GM19351 (cell line): ENCODE results near the gene GNPTG.
A peak's percentile ranks its signal among the peaks of the same experiment; 100 is the strongest.
"Not testable (repeated sequence)": the region's sequence is repeated elsewhere in the genome, so short reads cannot be mapped to it uniquely, and the experiment has no call there.

ENCODE experiments used
- ATAC-seq: cut with Tn5 transposase; IDR thresholded peaks from one replicate; pipeline ENCODE4 v1.9.1; 2021; ENCODE audit warnings: mild to moderate bottlenecking, moderate library complexity; ENCODE audit not compliant: unreplicated experiment

Gene GNPTG

GRCh38 chr16:1318268-1318545, 33.5 kb upstream of the GNPTG start:
- no peak for ATAC-seq

- ATAC-seq, result no peak
These were observed 32.7 kb upstream of the GNPTG start for GRCh38 chr16:1319041-1319440.

- ATAC-seq, result no peak
These were observed 31.6 kb upstream of the GNPTG start for GRCh38 chr16:1320097-1320496.

GRCh38 chr16:1320658-1321240, 31.0 kb upstream of the GNPTG start:
- no peak for ATAC-seq

GRCh38 chr16:1322407-1322806, 29.3 kb upstream of the GNPTG start:
- no peak for ATAC-seq

- ATAC-seq, result no peak
These were observed 28.2 kb upstream of the GNPTG start for GRCh38 chr16:1323296-1324239.

- ATAC-seq, result no peak
These were observed 27.4 kb upstream of the GNPTG start for GRCh38 chr16:1324286-1324826.

GRCh38 chr16:1325261-1325660, 26.5 kb upstream of the GNPTG start:
- ATAC-seq, result no peak

- ATAC-seq, result no peak
These were observed 25.9 kb upstream of the GNPTG start for GRCh38 chr16:1325673-1326371.

GRCh38 chr16:1326391-1326790, 25.3 kb upstream of the GNPTG start:
- ATAC-seq, result no peak

- no peak for ATAC-seq
These were observed 24.6 kb upstream of the GNPTG start for GRCh38 chr16:1326946-1327618.

GRCh38 chr16:1327619-1327947, 24.1 kb upstream of the GNPTG start:
- ATAC-seq, result no peak

GRCh38 chr16:1328136-1328535, 23.6 kb upstream of the GNPTG start:
- ATAC-seq, result not testable (repeated sequence)

- not testable (repeated sequence) for ATAC-seq
These were observed 22.8 kb upstream of the GNPTG start for GRCh38 chr16:1328961-1329360.

- no peak for ATAC-seq
These were observed 21.3 kb upstream of the GNPTG start for GRCh38 chr16:1330260-1330914.

- ATAC-seq, result peak; percentile 11
These were observed 20.6 kb upstream of the GNPTG start for GRCh38 chr16:1330931-1331711.

GRCh38 chr16:1331712-1332617, 19.8 kb upstream of the GNPTG start:
- ATAC-seq, result peak; percentile 45

GRCh38 chr16:1332618-1333148, 19.0 kb upstream of the GNPTG start:
- no peak for ATAC-seq
